Esophagus (tissue), 2 donors: ENCODE data around the gene CNNM4. TPM values are rescaled to one million over a fixed set of nuclear protein-coding genes. Genes with fewer than 3 reads are reported as not detected.
"Not testable (repeated sequence)": the region's sequence is repeated elsewhere in the genome, so short reads cannot be mapped to it uniquely, and the experiment has no call there.

Source experiments
- H3K27ac ChIP-seq, 2 donors: one replicate each; pipeline ENCODE4 v1.5.1; 2013; ENCODE audit warnings: low read depth in 2 of 2, mild to moderate bottlenecking in 2 of 2, inconsistent platforms in 1 of 2, low read length in 1 of 2, moderate library complexity in 1 of 2
- H3K27me3 ChIP-seq, 2 donors: one replicate each; pipeline ENCODE4 v1.6.1; 2013; ENCODE audit warnings: low read length in 2 of 2, control low read depth in 1 of 2, mild to moderate bottlenecking in 1 of 2; ENCODE audit not compliant: insufficient read depth in 2 of 2, control insufficient read depth in 1 of 2
- H3K36me3 ChIP-seq, 2 donors: one replicate each; pipeline ENCODE4 v1.6.1; 2013; ENCODE audit warnings: low read length in 1 of 2; ENCODE audit not compliant: control insufficient read depth in 2 of 2, insufficient read depth in 2 of 2
- H3K4me1 ChIP-seq, 2 donors: one replicate each; pipeline ENCODE4 v1.6.1; 2013; ENCODE audit warnings: low read length in 1 of 2; ENCODE audit not compliant: control insufficient read depth in 2 of 2, insufficient read depth in 2 of 2
- H3K4me3 ChIP-seq, 2 donors: one replicate each; pipeline ENCODE4 v1.5.1; 2013; ENCODE audit warnings: low read length in 2 of 2, mild to moderate bottlenecking in 2 of 2, low read depth in 1 of 2, moderate library complexity in 1 of 2
- H3K9me3 ChIP-seq, 2 donors: one replicate each; pipeline ENCODE4 v1.6.1; 2013; ENCODE audit warnings: mild to moderate bottlenecking in 2 of 2, low read depth in 1 of 2, low read length in 1 of 2, moderate library complexity in 1 of 2; ENCODE audit not compliant: control insufficient read depth in 2 of 2, insufficient read depth in 1 of 2
- WGBS, 2 donors: extraction: QIAGEN DNeasy Blood & Tissue Kit; methylation state at CpG; one replicate each; pipeline ENCODE4 v1.1.7; 2013; 5-methylcytosine and 5-hydroxymethylcytosine counted together
- polyA plus RNA-seq, 2 donors: library from polyadenylated mRNA; stranded (reverse); fragments of 200-250 nt; gene quantifications; one replicate each; pipeline ENCODE4 v1.2.3, GENCODE V29; 2013
- donor health status: healthy with polysubstance abuse.
- donor health status: Bipolar disorder and iron deficiency.

The CNNM4 gene
- polyA plus RNA-seq, 2 donors: 3.2 to 5.0 TPM

- WGBS, 2 donors: 79 to 84% methylated on average over 21 to 23 of the region's 23 CpGs
- no peak overlapping the region for H3K4me3 ChIP-seq
- peaks cover 0 to 6% of the 10 kb centered on the region in 2 donors for H3K9me3 ChIP-seq
- no peaks in the 10 kb centered on the region for H3K27me3 ChIP-seq
- no peak overlapping the region for H3K27ac ChIP-seq
- peaks cover 0 to 6% of the 10 kb centered on the region in 2 donors for H3K4me1 ChIP-seq
- peaks cover 2 to 34% of the 10 kb centered on the region in 2 donors for H3K36me3 ChIP-seq
These were observed 38.3 kb downstream of the CNNM4 start for GRCh38 chr2:96798733-96799622.

- Histone ChIP-seq H3K9me3 (peaks cover 0 to 6% of the 10 kb centered on the region in 2 donors), H3K4me1 (peaks cover 0 to 6% of the 10 kb centered on the region in 2 donors), H3K36me3 (peaks cover 2 to 34% of the 10 kb centered on the region in 2 donors), H3K27ac (no peak overlapping the region), H3K4me3 (no peak overlapping the region), H3K27me3 (no peaks in the 10 kb centered on the region)
- WGBS, 2 donors: 90 to 91% methylated on average over 8 of the region's 8 CpGs
These were observed 38.9 kb downstream of the CNNM4 start for GRCh38 chr2:96799623-96799935.

- Histone ChIP-seq H3K27me3 (no peaks in the 10 kb centered on the region), H3K4me3 (no peak overlapping the region), H3K9me3 (peaks cover 0 to 6% of the 10 kb centered on the region in 2 donors), H3K36me3 (peaks cover 2 to 34% of the 10 kb centered on the region in 2 donors), H3K4me1 (peaks cover 0 to 6% of the 10 kb centered on the region in 2 donors), H3K27ac (no peak overlapping the region)
- WGBS, 2 donors: 87 to 89% methylated on average over 26 to 27 of the region's 27 CpGs
These were observed 39.6 kb downstream of the CNNM4 start for GRCh38 chr2:96800061-96801004.

- Histone ChIP-seq H3K9me3 (peaks cover 0 to 6% of the 10 kb centered on the region in 2 donors), H3K36me3 (peaks cover 2 to 34% of the 10 kb centered on the region in 2 donors), H3K27ac (no peak overlapping the region), H3K4me3 (no peak overlapping the region), H3K27me3 (no peaks in the 10 kb centered on the region), H3K4me1 (peaks cover 0 to 6% of the 10 kb centered on the region in 2 donors)
- WGBS, 2 donors: 42 to 44% methylated on average over 15 of the region's 15 CpGs
These were observed 40.5 kb downstream of the CNNM4 start for GRCh38 chr2:96801005-96801785.

- WGBS, 2 donors: 75 to 83% methylated on average over 10 of the region's 10 CpGs
- Histone ChIP-seq H3K4me1 (peaks cover 0 to 6% of the 10 kb centered on the region in 2 donors), H3K4me3 (no peak overlapping the region), H3K36me3 (peaks cover 2 to 32% of the 10 kb centered on the region in 2 donors), H3K27ac (no peak overlapping the region), H3K9me3 (peaks cover 0 to 6% of the 10 kb centered on the region in 2 donors), H3K27me3 (no peaks in the 10 kb centered on the region)
These were observed 41.3 kb downstream of the CNNM4 start for GRCh38 chr2:96801786-96802595.

GRCh38 chr2:96802721-96803120 lies 42.0 kb downstream of the CNNM4 start:
- H3K27me3 ChIP-seq: no peaks in the 10 kb centered on the region
- H3K36me3 ChIP-seq: peaks cover 2 to 26% of the 10 kb centered on the region in 2 donors
- H3K4me1 ChIP-seq: peaks cover 0 to 6% of the 10 kb centered on the region in 2 donors
- no peak overlapping the region for H3K27ac ChIP-seq
- H3K9me3 ChIP-seq: peaks cover 0 to 6% of the 10 kb centered on the region in 2 donors
- no peak overlapping the region for H3K4me3 ChIP-seq
- WGBS, 2 donors: 92 to 93% methylated on average over 7 of the region's 7 CpGs

GRCh38 chr2:96804986-96805385 lies 44.3 kb downstream of the CNNM4 start:
- no peak overlapping the region for H3K27ac ChIP-seq
- H3K9me3 ChIP-seq: peaks cover 0 to 6% of the 10 kb centered on the region in 2 donors
- no peak overlapping the region for H3K4me3 ChIP-seq
- peaks cover 2 to 26% of the 10 kb centered on the region in 2 donors for H3K36me3 ChIP-seq
- H3K4me1 ChIP-seq: peaks cover 0 to 3% of the 10 kb centered on the region in 2 donors
- no peaks in the 10 kb centered on the region for H3K27me3 ChIP-seq

- not testable (repeated sequence) for H3K9me3 ChIP-seq, H3K4me3 ChIP-seq, H3K27me3 ChIP-seq, H3K4me1 ChIP-seq, H3K27ac ChIP-seq
- H3K36me3 ChIP-seq: peaks cover 4 to 31% of the 10 kb centered on the region in 2 donors
- 87 to 89% methylated on average over 11 to 16 of the region's 20 CpGs for WGBS, 2 donors
These were observed 45.2 kb downstream of the CNNM4 start for GRCh38 chr2:96805946-96806345.
